Gastroesophageal sphincter (tissue), 4 donors: ENCODE data around the gene RAP1GAP. TPM values are rescaled to one million over a fixed set of nuclear protein-coding genes. Genes with fewer than 3 reads are reported as not detected.

Experiments used
- ATAC-seq: fragments of 150-250 bp; one replicate; pipeline ENCODE4 v1.9.1; 2016; ENCODE audit warnings: mild to moderate bottlenecking, moderate library complexity
- H3K27ac ChIP-seq, 4 donors: fragments of 200-600 bp; sonication (generic) in 3 of 4; 1 replicate in 3 of 4; 2 replicates in 1 of 4; pipeline ENCODE4 v1.5.1; 2016 to 2019
- H3K27me3 ChIP-seq: fragments of 200-600 bp; sonication (generic); one replicate; pipeline ENCODE4 v1.5.1; 2019
- H3K36me3 ChIP-seq, 2 donors: fragments of 200-600 bp; sonication (generic); one replicate each; pipeline ENCODE4 v1.5.1; 2019; ENCODE audit warnings: control low read depth in 1 of 2
- H3K4me1 ChIP-seq, 3 donors: fragments of 200-600 bp; sonication (generic); 1 replicate in 2 of 3; 2 replicates in 1 of 3; pipeline ENCODE4 v1.5.1; 2016 to 2019; ENCODE audit warnings: control low read depth in 2 of 3
- H3K4me3 ChIP-seq, 2 donors: fragments of 200-600 bp; sonication (generic); one replicate each; pipeline ENCODE4 v1.5.1; 2019; ENCODE audit warnings: mild to moderate bottlenecking in 1 of 2, moderate library complexity in 1 of 2
- H3K9me3 ChIP-seq, 3 donors: fragments of 200-600 bp; sonication (generic); one replicate each; pipeline ENCODE4 v1.5.1; 2017 to 2019; ENCODE audit warnings: control low read depth in 2 of 3
- CTCF ChIP-seq, 4 experiments: fragments of 200-600 bp in 2 of 4; fragments of 450-650 bp in 2 of 4; sonication (generic) in 1 of 4; IDR thresholded peaks; one replicate each; pipeline ENCODE4 v1.5.1; 2017 to 2019; ENCODE audit warnings: antibody characterized with exemption in 4 of 4, mild to moderate bottlenecking in 2 of 4, moderate library complexity in 2 of 4
- EP300 ChIP-seq: sonication (generic); formaldehyde crosslinking; IDR thresholded peaks from one replicate; pipeline ENCODE4 v1.6.1; 2017; ENCODE audit warnings: antibody characterized with exemption, mild to moderate bottlenecking
- POLR2A ChIP-seq, 2 donors: fragments of 450-650 bp; IDR thresholded peaks; one replicate each; pipeline ENCODE4 v1.6.1; 2017; ENCODE audit warnings: antibody characterized with exemption in 2 of 2, mild to moderate bottlenecking in 2 of 2, moderate library complexity in 1 of 2
- POLR2AphosphoS5 ChIP-seq: sonication (generic); formaldehyde crosslinking; IDR thresholded peaks from one replicate; pipeline ENCODE4 v1.6.1; 2017; ENCODE audit warnings: antibody characterized with exemption
- WGBS, 2 donors: methylation state at CpG; one replicate each; pipeline ENCODE4 v1.1.5; 2018; ENCODE audit warnings: low coverage in 1 of 2; 5-methylcytosine and 5-hydroxymethylcytosine counted together
- total RNA-seq, 4 donors: library from RNA; depleted of rRNA; stranded (reverse); fragments of >200 nt; gene quantifications; one replicate each; pipeline ENCODE4 v1.1.0, GENCODE V29; 2016

RAP1GAP gene
- total RNA-seq, 4 donors from 2014 or later = 0.12 to 2.3 TPM; not detected in 2

DNA sequence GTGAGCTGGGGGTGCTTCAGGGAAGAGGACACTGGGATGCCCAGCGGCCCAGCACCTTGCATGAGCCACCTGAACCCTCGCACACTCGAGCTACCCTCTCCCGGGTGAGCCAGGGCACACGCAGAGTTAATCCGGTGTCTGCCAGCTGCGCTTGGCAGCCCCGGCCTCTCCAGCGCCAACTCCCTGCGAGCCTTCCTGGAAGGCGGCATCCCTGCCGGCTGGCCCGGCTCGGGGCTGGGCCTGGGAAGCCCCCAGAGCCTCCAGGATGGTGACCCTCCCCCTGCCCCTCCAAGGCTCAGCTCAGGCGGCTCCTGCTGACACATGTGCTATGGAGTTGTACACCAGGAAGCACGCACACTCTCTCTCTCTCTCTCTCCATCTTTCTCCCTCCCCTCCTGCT is 48.7 kb downstream of the RAP1GAP start:
- no peak for ATAC-seq
- TF ChIP-seq EP300 = no peak
- no peak for TF ChIP-seq CTCF (IDR thresholded peaks at IDR 0.05)
- no peak for TF ChIP-seq POLR2AphosphoS5
- no peak for TF ChIP-seq POLR2A (IDR thresholded peaks at IDR 0.05)
- Histone ChIP-seq H3K27ac (no peak overlapping the region), H3K9me3 (no peaks in the 10 kb centered on the region), H3K4me1 (peaks cover 0 to 8% (median 0%) of the 10 kb centered on the region in 3 donors), H3K4me3 (no peak overlapping the region), H3K36me3 (no peaks in the 10 kb centered on the region), H3K27me3 (peaks cover 31% of the 10 kb centered on the region)
- 18 to 19% methylated on average over 6 to 13 of the region's 16 CpGs for WGBS, 2 donors

DNA sequence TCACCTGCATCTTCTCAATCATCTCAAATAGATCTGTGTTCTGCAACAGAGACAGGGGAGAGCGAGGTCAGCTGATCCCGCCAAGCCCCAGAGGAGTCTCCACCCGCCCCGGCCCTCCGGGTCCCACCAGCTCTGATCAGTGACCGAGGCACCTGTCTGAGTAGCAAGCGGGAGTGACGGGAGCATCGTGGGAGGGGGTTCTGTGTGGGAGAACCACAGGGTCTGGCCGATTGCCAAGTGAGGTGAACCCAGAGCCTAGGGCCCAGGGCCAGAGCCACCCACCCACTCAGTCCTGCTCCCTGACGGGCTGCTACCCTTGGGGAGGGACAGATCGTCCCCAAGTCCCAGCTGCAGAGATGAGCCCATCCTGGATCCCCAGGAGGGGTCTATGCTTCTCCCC is 49.1 kb downstream of the RAP1GAP start:
- Histone ChIP-seq H3K9me3 (no peaks in the 10 kb centered on the region), H3K27me3 (peaks cover 29% of the 10 kb centered on the region), H3K4me1 (peaks cover 0 to 8% (median 0%) of the 10 kb centered on the region in 3 donors), H3K27ac (no peak overlapping the region), H3K4me3 (no peak overlapping the region), H3K36me3 (no peaks in the 10 kb centered on the region)
- no peak for TF ChIP-seq CTCF (IDR thresholded peaks at IDR 0.05)
- no peak for ATAC-seq
- no CpG with 5 or more reads among the region's 12 CpGs for WGBS, 2 donors

- no peak overlapping the region for H3K4me3 ChIP-seq
- peaks cover 25% of the 10 kb centered on the region for H3K27me3 ChIP-seq
- no peaks in the 10 kb centered on the region for H3K9me3 ChIP-seq
- no peak for ATAC-seq
- H3K27ac ChIP-seq = no peak overlapping the region
- H3K4me1 ChIP-seq = peaks cover 0 to 8% (median 0%) of the 10 kb centered on the region in 3 donors
- H3K36me3 ChIP-seq = no peaks in the 10 kb centered on the region
- 20 to 36% methylated on average over 1 to 4 of the region's 7 CpGs for WGBS, 2 donors
- TF ChIP-seq POLR2AphosphoS5 = no peak
- no peak for TF ChIP-seq POLR2A (IDR thresholded peaks at IDR 0.05)
- TF ChIP-seq EP300 = no peak
- TF ChIP-seq CTCF (IDR thresholded peaks at IDR 0.05) = no peak
Measured at GRCh38 chr1:21619375-21619947, 49.7 kb downstream of the RAP1GAP start.

- Histone ChIP-seq H3K27me3 (peaks cover 18% of the 10 kb centered on the region), H3K4me3 (no peak overlapping the region), H3K36me3 (no peaks in the 10 kb centered on the region), H3K9me3 (no peaks in the 10 kb centered on the region), H3K4me1 (peaks cover 0 to 8% (median 0%) of the 10 kb centered on the region in 3 donors), H3K27ac (no peak overlapping the region)
- TF ChIP-seq EP300 (no peak), POLR2A (IDR thresholded peaks at IDR 0.05) (no peak), POLR2AphosphoS5 (no peak)
- ATAC-seq = no peak
- WGBS, 2 donors = 13% methylated on average over 7 of the region's 22 CpGs; no CpG with 5 or more reads in 1 of the 2 donors
Measured at GRCh38 chr1:21618561-21619374, 50.4 kb downstream of the RAP1GAP start.

DNA sequence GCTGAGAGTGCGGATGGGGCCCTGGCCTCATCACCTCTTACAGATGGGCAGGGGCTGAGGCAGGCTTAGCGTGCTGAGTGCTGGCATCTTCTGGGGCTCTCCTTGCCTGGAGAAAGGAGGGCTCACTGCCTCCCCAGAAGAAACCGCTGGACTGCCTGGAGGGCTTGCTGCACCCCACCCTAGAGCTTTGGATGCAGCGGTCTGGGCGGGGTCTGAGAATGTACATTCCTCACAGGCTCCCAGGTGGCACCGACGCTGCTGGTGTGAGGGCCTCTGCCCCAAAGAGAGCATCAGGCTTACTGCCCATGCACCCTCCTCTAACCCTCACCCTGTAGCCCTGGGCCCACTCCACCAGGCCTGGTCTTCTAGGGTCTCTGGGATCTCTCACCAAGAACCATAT is 51.1 kb downstream of the RAP1GAP start:
- WGBS, 2 donors = no CpG with 5 or more reads among the region's 7 CpGs
- TF ChIP-seq CTCF (IDR thresholded peaks at IDR 0.05) (no peak), EP300 (no peak), POLR2AphosphoS5 (no peak), POLR2A (IDR thresholded peaks at IDR 0.05) (no peak)
- Histone ChIP-seq H3K27me3 (peaks cover 11% of the 10 kb centered on the region), H3K9me3 (no peaks in the 10 kb centered on the region), H3K4me1 (peaks cover 0 to 8% (median 0%) of the 10 kb centered on the region in 3 donors), H3K27ac (no peak overlapping the region), H3K4me3 (no peak overlapping the region), H3K36me3 (no peaks in the 10 kb centered on the region)
- no peak for ATAC-seq
